HCT116 (cell line): ENCODE results near the gene AGBL1.

Experiments used
- ATF3 ChIP-seq: IDR thresholded peaks from 2 replicates; pipeline ENCODE4 v1.6.1; 2012
- CTCF ChIP-seq, 3 experiments: fragments of 200-600 bp in 1 of 3; sonication (generic) in 1 of 3; IDR thresholded peaks in 2 of 3; conservative IDR thresholded peaks in 1 of 3; 2 replicates each; pipeline ENCODE4 v1.5.1; 2012 to 2017; ENCODE audit warnings: low read depth in 2 of 3, low read length in 2 of 3, antibody characterized with exemption in 1 of 3, borderline replicate concordance in 1 of 3, control low read depth in 1 of 3, mild to moderate bottlenecking in 1 of 3, mixed read lengths in 1 of 3, mixed run types in 1 of 3, moderate library complexity in 1 of 3; ENCODE audit not compliant: insufficient read depth in 1 of 3
- EGR1 ChIP-seq: IDR thresholded peaks from 2 replicates; pipeline ENCODE4 v1.6.1; 2012; ENCODE audit warnings: low read depth
- EZH2 ChIP-seq: fragments of 200-600 bp; sonication (generic); IDR thresholded peaks from 2 replicates; pipeline ENCODE4 v1.6.1; 2017; ENCODE audit warnings: antibody characterized with exemption, mixed run types
- MAX ChIP-seq: IDR thresholded peaks from 2 replicates; pipeline ENCODE4 v1.6.1; 2012
- POLR2A ChIP-seq: IDR thresholded peaks from 2 replicates; pipeline ENCODE4 v1.7.0; 2011; ENCODE audit warnings: borderline replicate concordance; ENCODE audit not compliant: insufficient read depth, insufficient read length; ENCODE audit errors: extremely low read depth
- POLR2AphosphoS5 ChIP-seq: IDR thresholded peaks from 2 replicates; pipeline ENCODE4 v1.6.1; 2011; ENCODE audit warnings: mild to moderate bottlenecking, low read depth, low read length, moderate library complexity
- RAD21 ChIP-seq: IDR thresholded peaks from 2 replicates; pipeline ENCODE4 v1.6.1; 2012; ENCODE audit warnings: low read depth, mild to moderate bottlenecking
- REST ChIP-seq: IDR thresholded peaks from 2 replicates; pipeline ENCODE4 v1.6.1; 2012; ENCODE audit warnings: low read depth
- SP1 ChIP-seq: IDR thresholded peaks from 2 replicates; pipeline ENCODE4 v1.6.1; 2012; ENCODE audit warnings: low read depth
- SRF ChIP-seq: IDR thresholded peaks from 2 replicates; pipeline ENCODE4 v1.6.1; 2012; ENCODE audit warnings: low read depth
- TCF7L2 ChIP-seq: IDR thresholded peaks from 2 replicates; pipeline ENCODE4 v1.7.0; 2011; ENCODE audit warnings: borderline replicate concordance, inconsistent platforms; ENCODE audit not compliant: insufficient read depth, insufficient read length; ENCODE audit errors: extremely low read depth
- YY1 ChIP-seq: IDR thresholded peaks from 2 replicates; pipeline ENCODE4 v1.6.1; 2011; ENCODE audit warnings: low read length, low read depth, moderate library complexity, mild to moderate bottlenecking; ENCODE audit not compliant: insufficient replicate concordance; ENCODE audit errors: extremely low read depth
- ZNF274 ChIP-seq: fragments of 200-500 bp; sonication (Bioruptor generic); IDR thresholded peaks from 2 replicates; pipeline ENCODE4 v1.6.1; 2014; ENCODE audit warnings: mild to moderate bottlenecking, low read depth, low read length, inconsistent platforms

GRCh38 chr15:86850939-86851338 is 771.3 kb downstream of the AGBL1 start:
- TF ChIP-seq POLR2A (no peak), EGR1 (no peak), CTCF (IDR thresholded peaks at IDR 0.05 in 2 of 3, conservative IDR thresholded peaks at IDR 0.05 in 1 of 3; ENCODE audit: borderline replicate concordance in 1 of 3, insufficient read depth in 1 of 3, low read depth in 2 of 3, low read length in 2 of 3) (no peak), EZH2 (no peak), POLR2AphosphoS5 (no peak), RAD21 (no peak), TCF7L2 (no peak), SRF (no peak), ZNF274 (no peak), MAX (no peak), SP1 (no peak), REST (no peak), ATF3 (no peak), YY1 (no peak)
